ENCODE results near the gene LIN37. TPM values are rescaled to one million over a fixed set of nuclear protein-coding genes. Genes with fewer than 3 reads are reported as not detected.

The LIN37 gene
- total and polyA plus RNA-seq, 2 of the 13 experiments (the other 11 are each of a cell fraction or from before 2014, with no cell fraction given): 6.3 to 8.7 TPM

- Histone ChIP-seq H3K27me3 (ENCODE audit: control insufficient read depth in 1 of 2, insufficient read depth in 2 of 2, low read length in 2 of 2) (no peaks in the 10 kb centered on the region; a peak in 1 of 5 replicates), H3K4me1 (ENCODE audit: insufficient read depth, low read length) (peaks cover 51% of the 10 kb centered on the region), H2AFZ (ENCODE audit: low read length) (no peak within 1 kb of the TSS), H3K9me3 (ENCODE audit: low read length) (no peaks in the 10 kb centered on the region), H3K4me3 (replicated peaks in 1 of 3; ENCODE audit: insufficient read depth in 1 of 3, low read depth in 2 of 3, low read length in 3 of 3) (peak within 1 kb of the TSS; percentile 82 to 99 (median 96)), H4K20me1 (ENCODE audit: insufficient read depth, low read length) (no peaks in the 10 kb centered on the region), H3K79me2 (ENCODE audit: insufficient read depth, low read length) (peaks cover 20% of the 10 kb centered on the region), H3K9ac (ENCODE audit: insufficient read depth, low read depth, low read length) (peak within 1 kb of the TSS; percentile 84), H3K36me3 (replicated peaks in 1 of 2; ENCODE audit: control insufficient read depth in 1 of 2, insufficient read depth in 2 of 2, low read length in 2 of 2) (no peaks in the 10 kb centered on the region), H3K4me2 (ENCODE audit: low read depth, low read length) (peak within 1 kb of the TSS; percentile 94), H3K27ac (ENCODE audit: extremely low read length, insufficient read depth, low read length) (peak within 1 kb of the TSS; percentile 94)
- WGBS (ENCODE audit: low lambda C conversion rate): 0% methylated on average over 17 of the region's 40 CpGs
- ChIA-PET CTCF (ENCODE audit: low intra/inter-chr PET ratio, low total read pairs) (no interaction called here), POLR2A (interaction anchor here (0.6 to 1.9 kb wide), 10 partner anchors 12 to 140 kb away, joined by 3 to 11 read pairs (median 4); partner anchors contain the start of genes COX6B1, HSPB6 and PROSER3)
- FAIRE-seq (peak; percentile 86), ATAC-seq (peak; percentile 53), DNase-seq (ENCODE audit: low spot score) (peak; percentile 99)
- BruUV-seq (replicated peaks): no TSS peak
- intact Hi-C loops (cut with micrococcal nuclease; ENCODE audit: unreplicated experiment) (loop anchor here (10.0 kb wide), 1 partner anchor 51 kb away; no protein-coding TSS in a partner anchor), in situ Hi-C loops (cut with HindIII; ENCODE audit: extremely low pct_ligation_motif_present, low pct_unique_long_range_greater_than_20kb) (no loop called here)
- TF ChIP-seq KLF16 (CRISPR knock-in tag; IDR thresholded peaks at IDR 0.05) (0 out of 4 replicates have a peak, but pooled peaks of 1 of the 2 experiments have one; percentile 1), PBX3 (CRISPR knock-in tag; IDR thresholded peaks at IDR 0.05; ENCODE audit: borderline replicate concordance) (no peak), ZBTB38 (CRISPR knock-in tag; IDR thresholded peaks at IDR 0.05) (no peak), ZNF335 (CRISPR knock-in tag; IDR thresholded peaks at IDR 0.05) (0 out of 2 replicates have a peak, but pooled peaks have one; percentile 23), HOXD1 (CRISPR knock-in tag; IDR thresholded peaks at IDR 0.05) (no peak), CHCHD3 (CRISPR knock-in tag; IDR thresholded peaks at IDR 0.05) (no peak), ZNF574 (CRISPR knock-in tag; IDR thresholded peaks at IDR 0.05) (peak; percentile 48), TAF1 (CRISPR knock-in tag; IDR thresholded peaks at IDR 0.05) (peak; percentile 19; the same call in 1 of the 2 replicates), ARID4A (CRISPR knock-in tag; IDR thresholded peaks at IDR 0.05; ENCODE audit: borderline replicate concordance) (0 out of 2 replicates have a peak, but pooled peaks have one; percentile 41), PBX2 (CRISPR knock-in tag; IDR thresholded peaks at IDR 0.05) (no peak), ZNF329 (CRISPR knock-in tag; IDR thresholded peaks at IDR 0.05; ENCODE audit: low read depth) (no peak), NFATC3 (CRISPR knock-in tag; IDR thresholded peaks at IDR 0.05) (0 out of 2 replicates have a peak, but pooled peaks have one; percentile 59), NAIF1 (CRISPR knock-in tag; IDR thresholded peaks at IDR 0.05; ENCODE audit: borderline replicate concordance) (0 out of 2 replicates have a peak, but pooled peaks have one; percentile 36)
Observed at GRCh38 chr19:35745328-35746086, 2.9 kb upstream of the LIN37 start, which contains the start of the genes PSENEN and U2AF1L4. Gene PSENEN (plus strand): TSS chr19:35745651. CDS start chr19:35745931, 280 bp downstream. Gene U2AF1L4 (minus strand): TSS chr19:35745418. CDS start chr19:35745391, 27 bp downstream.
